GM10847 (cell line): ENCODE measurements around the gene NAP1L2.

Source experiments
- POLR2A ChIP-seq: IDR thresholded peaks from 2 replicates; pipeline ENCODE4 v1.6.1; 2011; ENCODE audit not compliant: insufficient read length; ENCODE audit errors: extremely low read depth

NAP1L2 gene, protein sequence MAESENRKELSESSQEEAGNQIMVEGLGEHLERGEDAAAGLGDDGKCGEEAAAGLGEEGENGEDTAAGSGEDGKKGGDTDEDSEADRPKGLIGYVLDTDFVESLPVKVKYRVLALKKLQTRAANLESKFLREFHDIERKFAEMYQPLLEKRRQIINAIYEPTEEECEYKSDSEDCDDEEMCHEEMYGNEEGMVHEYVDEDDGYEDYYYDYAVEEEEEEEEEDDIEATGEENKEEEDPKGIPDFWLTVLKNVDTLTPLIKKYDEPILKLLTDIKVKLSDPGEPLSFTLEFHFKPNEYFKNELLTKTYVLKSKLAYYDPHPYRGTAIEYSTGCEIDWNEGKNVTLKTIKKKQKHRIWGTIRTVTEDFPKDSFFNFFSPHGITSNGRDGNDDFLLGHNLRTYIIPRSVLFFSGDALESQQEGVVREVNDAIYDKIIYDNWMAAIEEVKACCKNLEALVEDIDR

DNA sequence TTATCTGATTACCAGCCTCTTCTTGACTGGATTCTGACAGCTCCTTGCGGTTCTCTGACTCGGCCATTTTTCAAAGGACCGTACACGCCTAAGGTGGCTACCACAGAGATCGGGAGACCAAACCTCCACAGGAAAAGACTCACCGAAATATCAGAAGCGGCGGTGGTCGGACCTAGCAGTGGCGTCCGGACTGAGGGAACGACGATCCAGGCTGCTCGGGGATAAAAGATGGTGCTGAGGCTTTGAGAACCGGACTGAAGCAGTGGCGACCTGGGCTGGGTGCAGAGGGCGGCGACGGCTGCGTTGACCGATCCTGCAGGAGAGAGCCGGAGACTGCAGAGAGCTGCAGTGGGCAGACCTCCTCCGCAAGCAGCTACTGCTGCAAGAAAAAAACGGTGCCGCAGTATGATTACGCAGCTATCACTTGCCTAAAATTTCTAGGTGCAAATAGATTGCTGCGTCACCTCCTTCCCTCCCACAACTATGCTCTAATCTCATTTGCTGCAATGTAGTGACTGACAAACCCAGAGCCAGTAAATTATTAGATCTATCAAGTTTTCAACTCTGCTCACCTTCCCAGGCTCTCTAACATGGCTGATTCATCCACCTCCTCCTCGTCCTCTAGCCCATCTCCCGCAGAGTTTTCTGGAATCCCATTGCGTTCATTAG lies at the start of gene NAP1L2:
Gene NAP1L2, minus strand, starts transcription at position 426 of the 669 bp plus-strand sequence. Its CDS starts 359 bp downstream, at position 67.
- TF ChIP-seq POLR2A = no peak

DNA sequence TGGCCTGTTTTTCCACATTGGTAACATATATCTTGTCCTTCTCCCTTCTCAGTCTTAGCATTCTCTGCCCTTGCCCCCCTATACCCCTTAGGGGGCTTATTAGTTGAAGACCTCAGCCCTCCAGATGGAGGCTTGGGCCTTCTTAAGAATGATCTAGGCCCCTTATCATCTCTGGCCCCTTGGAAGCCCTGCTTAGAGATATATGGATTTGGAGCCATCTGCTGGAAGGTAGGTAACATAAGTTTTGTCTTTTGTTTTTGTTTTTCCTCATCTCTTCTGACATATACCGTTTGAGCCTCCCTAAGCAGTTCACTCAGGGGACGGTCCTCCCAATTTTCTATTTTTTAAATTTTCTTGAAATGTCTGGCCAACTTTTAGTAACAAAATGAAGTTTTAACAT lies 48.3 kb upstream of the NAP1L2 start:
- TF ChIP-seq POLR2A = no peak

DNA sequence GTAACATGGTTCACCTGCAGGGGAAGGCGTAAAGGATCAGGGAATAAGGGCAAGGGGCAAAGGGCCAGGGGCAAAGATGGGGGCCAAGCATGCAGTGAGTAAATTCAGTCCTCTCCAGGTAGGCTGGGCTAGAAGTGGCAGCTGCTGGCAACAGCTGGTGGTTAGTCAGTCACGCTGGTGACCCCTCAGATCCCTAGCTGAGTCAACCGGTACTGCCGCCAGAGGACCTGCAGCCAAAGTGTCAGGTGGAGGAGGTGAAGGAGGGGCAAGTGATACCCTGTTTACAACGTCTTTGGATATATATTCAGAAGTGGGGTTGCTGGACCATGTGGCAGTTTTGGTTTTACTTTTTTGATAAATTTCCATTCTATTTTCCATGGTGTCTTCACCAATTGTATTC lies 24.6 kb upstream of the NAP1L2 start:
- no peak for TF ChIP-seq POLR2A

DNA sequence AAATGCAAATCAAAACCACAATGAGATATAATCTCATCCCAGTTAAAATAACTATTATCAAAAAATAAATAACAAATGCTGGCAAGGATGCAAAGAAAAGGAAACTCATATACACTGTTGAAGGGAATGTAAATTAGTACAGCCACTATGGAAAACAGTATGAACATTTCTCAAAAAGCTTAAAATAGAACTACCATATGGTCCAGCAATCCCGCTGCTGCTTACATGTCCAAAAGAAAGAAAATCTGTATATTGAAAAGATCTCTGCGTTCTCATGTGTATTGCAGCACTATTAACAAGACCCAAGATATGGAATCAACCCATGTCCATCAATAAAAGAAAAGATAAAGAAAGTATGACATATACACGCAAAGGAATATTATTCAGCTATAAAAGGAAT lies 3.0 kb upstream of the NAP1L2 start:
- no peak for TF ChIP-seq POLR2A

DNA sequence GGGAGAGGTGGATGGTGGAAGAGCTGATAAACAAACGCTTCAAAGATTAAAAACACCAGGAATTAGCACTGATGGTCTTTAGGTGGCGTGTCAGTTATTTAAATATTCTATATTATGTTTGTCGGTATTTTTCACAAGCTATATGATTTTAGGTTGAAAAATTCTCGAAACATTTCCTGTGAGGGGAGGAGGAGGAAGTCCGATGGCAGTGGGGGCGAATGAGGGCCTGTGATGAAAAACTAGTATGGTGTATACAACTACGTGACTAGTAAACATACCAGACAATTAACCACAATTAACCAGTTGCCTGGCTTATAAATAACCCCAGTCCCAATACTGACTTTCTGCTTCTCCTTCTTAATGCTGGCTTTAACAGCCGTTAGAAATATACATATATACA lies 595 bp upstream of the NAP1L2 start:
- TF ChIP-seq POLR2A = no peak

DNA sequence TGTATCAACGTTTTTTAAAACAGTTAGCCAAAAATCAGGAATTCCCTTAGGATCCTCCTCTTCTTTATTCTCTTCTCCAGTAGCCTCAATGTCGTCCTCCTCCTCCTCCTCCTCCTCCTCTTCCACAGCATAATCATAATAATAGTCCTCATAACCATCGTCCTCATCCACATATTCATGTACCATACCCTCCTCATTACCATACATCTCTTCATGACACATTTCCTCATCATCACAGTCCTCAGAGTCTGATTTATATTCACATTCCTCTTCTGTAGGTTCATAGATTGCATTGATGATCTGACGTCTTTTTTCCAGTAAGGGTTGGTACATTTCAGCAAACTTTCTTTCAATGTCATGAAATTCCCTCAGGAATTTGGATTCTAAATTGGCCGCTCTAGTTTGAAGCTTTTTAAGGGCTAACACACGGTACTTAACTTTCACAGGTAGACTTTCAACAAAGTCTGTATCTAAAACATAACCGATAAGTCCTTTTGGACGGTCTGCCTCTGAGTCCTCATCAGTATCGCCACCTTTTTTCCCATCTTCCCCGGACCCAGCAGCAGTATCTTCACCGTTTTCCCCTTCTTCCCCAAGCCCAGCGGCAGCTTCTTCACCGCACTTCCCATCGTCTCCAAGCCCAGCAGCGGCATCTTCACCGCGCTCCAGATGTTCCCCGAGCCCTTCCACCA lies 771 bp downstream of the NAP1L2 start:
- TF ChIP-seq POLR2A = no peak

DNA sequence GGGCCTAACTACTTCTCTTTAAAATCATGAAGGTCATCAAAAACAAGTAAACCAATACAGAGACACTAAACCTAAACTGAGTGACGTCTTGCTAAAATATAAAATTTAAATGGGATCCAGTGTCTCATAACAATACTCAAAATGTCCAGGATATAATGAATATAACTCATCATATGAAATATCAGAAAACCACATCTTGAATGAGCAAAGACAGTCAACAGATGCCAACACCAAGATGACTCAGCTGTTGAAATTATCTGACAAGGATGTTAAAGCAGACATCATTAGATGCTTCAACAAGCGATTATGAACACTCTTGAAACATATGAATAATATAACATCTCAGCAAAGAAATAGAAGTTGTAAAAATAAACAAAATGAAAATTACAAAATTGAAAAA lies 8.3 kb downstream of the NAP1L2 start:
- TF ChIP-seq POLR2A = no peak

DNA sequence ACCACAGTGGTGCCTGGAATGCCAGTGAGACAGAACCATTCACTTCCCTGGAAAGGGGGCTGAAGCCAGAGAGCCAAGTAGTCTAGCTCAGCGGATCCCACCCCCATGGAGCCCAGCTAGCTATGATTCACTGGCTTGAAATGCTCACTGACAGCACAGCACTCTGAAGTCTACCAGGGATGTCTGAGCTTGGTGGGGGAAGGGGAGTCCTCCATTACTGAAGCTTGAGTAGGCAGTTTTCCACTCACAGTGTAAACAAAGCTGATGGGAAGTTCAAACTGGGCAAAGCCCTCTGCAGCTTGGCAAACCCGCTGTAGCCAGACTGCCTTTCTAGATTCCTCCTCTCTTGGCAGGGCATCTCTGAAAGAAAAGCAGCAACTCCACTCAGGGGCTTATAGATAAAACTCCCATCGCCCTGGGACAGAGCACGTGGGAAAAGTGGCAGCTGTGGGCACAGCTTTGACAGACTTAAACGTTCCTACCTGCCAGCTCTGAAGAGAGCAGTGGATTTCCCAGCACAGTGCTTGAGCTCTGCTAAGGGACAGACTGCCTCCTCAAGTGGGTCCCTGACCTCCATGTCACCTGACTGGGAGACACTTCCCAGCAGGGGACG lies 32.0 kb downstream of the NAP1L2 start:
- no peak for TF ChIP-seq POLR2A
